ACC112 (cell line): Measurements from ENCODE around the gene FIBCD1.

ENCODE experiments used
- H2AFZ ChIP-seq: fragments of 200-600 bp; sonication (generic); one replicate; pipeline ENCODE4 v1.6.0; 2017; ENCODE audit warnings: antibody characterized with exemption, low read length; ENCODE audit not compliant: unreplicated experiment
- H3K27ac ChIP-seq: fragments of 200-600 bp; sonication (generic); 2 replicates; pipeline ENCODE4 v1.5.1; 2014; ENCODE audit warnings: low read depth, mild to moderate bottlenecking, antibody characterized with exemption, low read length, moderate library complexity
- H3K27me3 ChIP-seq: fragments of 200-600 bp; sonication (generic); 2 replicates; pipeline ENCODE4 v1.6.1; 2014; ENCODE audit warnings: mild to moderate bottlenecking, antibody characterized with exemption, low read length, moderate library complexity, mixed read lengths; ENCODE audit not compliant: insufficient read depth
- H3K36me3 ChIP-seq: fragments of 200-600 bp; sonication (generic); 2 replicates; pipeline ENCODE4 v1.6.1; 2016; ENCODE audit warnings: mild to moderate bottlenecking, antibody characterized with exemption, low read length, moderate library complexity, mixed read lengths; ENCODE audit not compliant: insufficient read depth
- H3K4me1 ChIP-seq: fragments of 200-600 bp; sonication (generic); one replicate; pipeline ENCODE4 v1.6.1; 2016; ENCODE audit warnings: low read length, mixed read lengths; ENCODE audit not compliant: insufficient read depth, unreplicated experiment, control insufficient read depth
- H3K4me3 ChIP-seq: fragments of 200-600 bp; sonication (generic); 2 replicates; pipeline ENCODE4 v1.5.1; 2014; ENCODE audit warnings: mild to moderate bottlenecking, low read depth, low read length
- H3K79me2 ChIP-seq: fragments of 200-600 bp; sonication (generic); one replicate; pipeline ENCODE4 v1.6.0; 2016; ENCODE audit warnings: low read length; ENCODE audit not compliant: control insufficient read depth, unreplicated experiment, insufficient read depth

Gene FIBCD1

DNA sequence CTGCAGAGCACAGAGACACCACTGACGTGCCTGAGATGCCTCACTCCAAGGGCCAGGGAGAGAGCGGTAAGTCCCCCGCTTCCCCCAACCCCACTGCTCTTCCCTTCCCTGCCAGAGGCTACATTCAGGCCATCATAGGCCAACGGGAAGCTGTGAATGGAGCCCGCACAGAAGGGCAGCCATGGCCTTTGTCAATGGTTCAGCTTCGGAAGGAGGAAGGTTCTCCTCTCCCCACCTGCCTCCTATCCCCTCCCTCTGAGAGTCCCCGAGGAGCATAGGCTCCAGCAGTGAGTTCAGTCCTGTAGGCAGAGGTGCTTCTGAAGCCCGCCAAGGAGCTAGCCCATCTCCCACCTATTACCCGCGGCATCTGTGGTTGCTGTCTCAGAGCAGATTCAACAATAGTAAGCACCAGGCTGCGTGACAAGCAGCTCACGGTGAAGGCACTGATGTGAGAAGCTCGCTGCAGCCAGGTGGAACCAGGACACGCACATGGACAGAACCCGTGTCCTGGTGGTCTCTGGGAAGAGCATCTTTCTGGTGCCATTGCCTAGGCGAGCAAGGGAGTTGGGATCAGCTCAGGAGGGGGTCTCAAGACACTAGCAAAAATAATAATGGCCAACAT lies 58.3 kb downstream of the FIBCD1 start:
- H3K27me3 ChIP-seq = no peaks in the 10 kb centered on the region
- H3K27ac ChIP-seq = no peak overlapping the region
- H3K4me1 ChIP-seq = no peaks in the 10 kb centered on the region
- no peaks in the 10 kb centered on the region for H3K79me2 ChIP-seq
- peaks cover 36% of the 10 kb centered on the region for H3K36me3 ChIP-seq
- no peak overlapping the region for H2AFZ ChIP-seq
- H3K4me3 ChIP-seq = no peak overlapping the region

DNA sequence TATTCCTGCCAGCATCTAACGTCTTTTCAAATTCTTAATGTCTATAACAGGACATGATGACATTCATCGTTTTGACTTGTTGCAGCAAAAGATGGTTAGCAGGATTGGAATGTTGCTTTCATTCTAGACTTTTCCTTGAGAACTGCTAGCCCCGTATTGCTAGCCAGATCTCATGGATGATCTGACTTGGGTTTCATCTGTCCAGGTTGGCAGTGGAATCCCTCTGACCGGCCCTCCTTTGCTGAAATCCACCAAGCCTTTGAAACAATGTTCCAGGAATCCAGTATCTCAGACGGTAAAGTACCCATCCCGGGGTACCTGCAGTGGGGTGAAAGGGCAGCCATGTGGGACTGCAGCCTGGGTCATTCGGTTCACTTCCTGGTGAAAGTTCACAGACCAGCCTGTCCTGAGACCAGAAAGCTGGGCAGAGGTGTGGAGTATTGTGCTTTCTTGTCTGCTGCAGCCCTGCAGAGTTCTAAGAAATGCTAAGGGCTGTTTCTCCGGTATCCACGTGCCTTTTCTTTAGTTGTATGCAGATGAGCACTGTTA lies 59.1 kb downstream of the FIBCD1 start:
- no peaks in the 10 kb centered on the region for H3K79me2 ChIP-seq
- no peaks in the 10 kb centered on the region for H3K27me3 ChIP-seq
- peaks cover 36% of the 10 kb centered on the region for H3K36me3 ChIP-seq
- H3K4me1 ChIP-seq = no peaks in the 10 kb centered on the region
- H3K4me3 ChIP-seq = no peak overlapping the region
- no peak overlapping the region for H2AFZ ChIP-seq
- H3K27ac ChIP-seq = no peak overlapping the region

GRCh38 chr9:130878295-130878694 lies 60.8 kb downstream of the FIBCD1 start:
- peaks cover 41% of the 10 kb centered on the region for H3K36me3 ChIP-seq
- H3K4me3 ChIP-seq = no peak overlapping the region
- H3K27me3 ChIP-seq = no peaks in the 10 kb centered on the region
- H3K4me1 ChIP-seq = no peaks in the 10 kb centered on the region
- H2AFZ ChIP-seq = no peak overlapping the region
- H3K27ac ChIP-seq = no peak overlapping the region
- no peaks in the 10 kb centered on the region for H3K79me2 ChIP-seq

DNA sequence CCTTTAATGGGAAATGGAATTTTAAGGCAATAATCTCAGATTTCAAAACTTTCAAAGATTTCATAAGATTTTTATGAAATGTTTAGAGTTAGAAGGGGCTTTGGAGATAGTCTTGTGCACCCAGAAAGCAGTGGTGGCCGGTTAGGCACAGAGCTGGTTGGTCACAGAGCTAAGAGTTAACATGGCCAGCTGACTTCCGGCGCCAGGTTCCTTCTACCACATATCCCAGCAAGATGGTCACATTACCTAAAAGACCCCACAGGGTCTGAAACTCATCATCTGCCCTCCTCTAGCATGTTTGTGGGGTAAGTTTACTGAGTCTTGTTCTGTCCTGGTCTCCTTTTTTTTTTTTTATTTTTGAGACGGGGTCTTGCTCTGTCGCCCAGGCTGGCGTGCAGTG lies 61.7 kb downstream of the FIBCD1 start:
- H2AFZ ChIP-seq = no peak overlapping the region
- H3K27me3 ChIP-seq = no peaks in the 10 kb centered on the region
- no peaks in the 10 kb centered on the region for H3K79me2 ChIP-seq
- no peaks in the 10 kb centered on the region for H3K4me1 ChIP-seq
- H3K36me3 ChIP-seq = peaks cover 51% of the 10 kb centered on the region
- no peak overlapping the region for H3K4me3 ChIP-seq
- no peak overlapping the region for H3K27ac ChIP-seq

- Histone ChIP-seq H3K4me3 (no peak overlapping the region), H3K4me1 (no peaks in the 10 kb centered on the region), H3K36me3 (peaks cover 46% of the 10 kb centered on the region), H3K79me2 (peaks cover 10% of the 10 kb centered on the region), H3K27me3 (no peaks in the 10 kb centered on the region), H3K27ac (no peak overlapping the region), H2AFZ (no peak overlapping the region)
Measured at GRCh38 chr9:130874783-130875182, 64.3 kb downstream of the FIBCD1 start.

DNA sequence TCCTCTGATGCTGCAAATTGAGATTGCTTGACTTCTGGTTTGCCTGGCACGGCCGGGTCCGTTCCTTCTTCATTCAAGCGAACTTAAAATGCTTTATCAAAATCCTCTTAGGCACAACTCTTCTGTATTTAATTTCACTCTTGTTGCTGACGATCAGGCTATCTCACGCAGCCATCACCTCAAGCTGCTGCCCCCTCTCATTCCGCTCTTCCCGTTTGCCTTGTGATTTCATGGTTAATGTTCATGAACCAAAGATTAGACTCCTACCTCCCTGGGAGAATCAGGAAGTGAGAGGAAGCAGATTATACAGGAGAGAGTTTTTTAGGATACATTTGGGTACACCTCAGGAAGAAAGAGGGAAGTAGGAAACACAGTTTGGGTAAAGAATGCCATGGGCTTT lies 65.1 kb downstream of the FIBCD1 start:
- Histone ChIP-seq H3K27ac (no peak overlapping the region), H3K4me1 (no peaks in the 10 kb centered on the region), H3K36me3 (peaks cover 43% of the 10 kb centered on the region), H2AFZ (no peak overlapping the region), H3K4me3 (no peak overlapping the region), H3K79me2 (peaks cover 14% of the 10 kb centered on the region), H3K27me3 (no peaks in the 10 kb centered on the region)

GRCh38 chr9:130872912-130873503 lies 66.0 kb downstream of the FIBCD1 start:
- no peaks in the 10 kb centered on the region for H3K4me1 ChIP-seq
- H3K79me2 ChIP-seq = peaks cover 17% of the 10 kb centered on the region
- no peaks in the 10 kb centered on the region for H3K27me3 ChIP-seq
- no peak overlapping the region for H2AFZ ChIP-seq
- no peak overlapping the region for H3K4me3 ChIP-seq
- no peak overlapping the region for H3K27ac ChIP-seq
- H3K36me3 ChIP-seq = peaks cover 36% of the 10 kb centered on the region

GRCh38 chr9:130872508-130872907 lies 66.5 kb downstream of the FIBCD1 start:
- Histone ChIP-seq H3K79me2 (peaks cover 20% of the 10 kb centered on the region), H3K27ac (no peak overlapping the region), H3K27me3 (no peaks in the 10 kb centered on the region), H3K4me3 (no peak overlapping the region), H3K4me1 (no peaks in the 10 kb centered on the region), H2AFZ (no peak overlapping the region), H3K36me3 (peaks cover 36% of the 10 kb centered on the region)

GRCh38 chr9:130872093-130872492 lies 67.0 kb downstream of the FIBCD1 start:
- Histone ChIP-seq H3K36me3 (peaks cover 33% of the 10 kb centered on the region), H3K79me2 (peaks cover 24% of the 10 kb centered on the region), H3K4me1 (no peaks in the 10 kb centered on the region), H3K27me3 (no peaks in the 10 kb centered on the region), H2AFZ (no peak overlapping the region), H3K27ac (no peak overlapping the region), H3K4me3 (no peak overlapping the region)

GRCh38 chr9:130871395-130872062 lies 67.5 kb downstream of the FIBCD1 start:
- Histone ChIP-seq H3K4me1 (no peaks in the 10 kb centered on the region), H3K4me3 (no peak overlapping the region), H3K79me2 (peaks cover 30% of the 10 kb centered on the region), H3K27me3 (no peaks in the 10 kb centered on the region), H2AFZ (no peak overlapping the region), H3K36me3 (peaks cover 30% of the 10 kb centered on the region), H3K27ac (no peak overlapping the region)
